Loucy (cell line): ENCODE measurements around the gene SPEF2.
A peak's percentile ranks its signal among the peaks of the same experiment; 100 is the strongest.

Experiments
- H2AFZ ChIP-seq: fragments of 200-600 bp; sonication (generic); 2 replicates; pipeline ENCODE4 v1.6.0; 2016; ENCODE audit warnings: antibody characterized with exemption, mild to moderate bottlenecking, low read length, moderate library complexity
- H3F3A ChIP-seq: fragments of 200-600 bp; 2 replicates; pipeline ENCODE4 v1.6.0; 2016; ENCODE audit warnings: antibody characterized with exemption, low read depth, mild to moderate bottlenecking
- H3K27me3 ChIP-seq: fragments of 200-600 bp; sonication (generic); 2 replicates; pipeline ENCODE4 v1.6.1; 2014; ENCODE audit warnings: low read length, mild to moderate bottlenecking; ENCODE audit not compliant: insufficient read depth, poor library complexity, severe bottlenecking
- H3K36me3 ChIP-seq: fragments of 200-600 bp; sonication (generic); 2 replicates; pipeline ENCODE4 v1.6.1; 2016; ENCODE audit warnings: low read length; ENCODE audit not compliant: insufficient read depth
- H3K4me1 ChIP-seq: fragments of 200-600 bp; sonication (generic); 2 replicates; pipeline ENCODE4 v1.5.1; 2014; ENCODE audit warnings: low read length, mild to moderate bottlenecking; ENCODE audit not compliant: insufficient read depth, poor library complexity, severe bottlenecking
- H3K4me2 ChIP-seq: fragments of 200-600 bp; sonication (generic); 2 replicates; pipeline ENCODE4 v1.6.0; 2014; ENCODE audit warnings: antibody characterized with exemption, low read length, low read depth, mild to moderate bottlenecking; ENCODE audit not compliant: poor library complexity, severe bottlenecking
- H3K4me3 ChIP-seq: fragments of 200-600 bp; sonication (generic); 2 replicates; pipeline ENCODE4 v1.5.1; 2014; ENCODE audit warnings: low read length, mild to moderate bottlenecking, mixed read lengths; ENCODE audit not compliant: poor library complexity, severe bottlenecking
- H3K79me2 ChIP-seq: fragments of 200-600 bp; sonication (generic); 2 replicates; pipeline ENCODE4 v1.6.1; 2014; ENCODE audit warnings: low read length; ENCODE audit not compliant: insufficient read depth
- H3K9ac ChIP-seq: fragments of 200-600 bp; sonication (generic); 2 replicates; pipeline ENCODE4 v1.6.0; 2014; ENCODE audit warnings: mild to moderate bottlenecking, low read depth, low read length, moderate library complexity; ENCODE audit not compliant: poor library complexity, severe bottlenecking
- H3K9me2 ChIP-seq: fragments of 200-600 bp; sonication (generic); replicated peaks from 2 replicates; pipeline ENCODE4 v1.6.1; 2016; ENCODE audit warnings: low read depth, low read length, mixed read lengths
- H3K9me3 ChIP-seq: fragments of 200-600 bp; sonication (generic); 2 replicates; pipeline ENCODE4 v1.6.1; 2014; ENCODE audit warnings: mild to moderate bottlenecking, antibody characterized with exemption, low read length, low read depth; ENCODE audit not compliant: insufficient read depth
- H4K20me1 ChIP-seq: fragments of 200-600 bp; sonication (generic); 2 replicates; pipeline ENCODE4 v1.6.0; 2014; ENCODE audit warnings: antibody characterized with exemption, low read length, mild to moderate bottlenecking; ENCODE audit not compliant: insufficient read depth, poor library complexity, severe bottlenecking
- CTCF ChIP-seq: fragments of 200-600 bp; sonication (generic); conservative IDR thresholded peaks from 2 replicates; pipeline ENCODE4 v1.5.1; 2014; ENCODE audit warnings: mild to moderate bottlenecking, antibody characterized with exemption, low read length
- EZH2phosphoT487 ChIP-seq: fragments of 200-600 bp; IDR thresholded peaks from 2 replicates; pipeline ENCODE4 v1.6.1; 2018; ENCODE audit warnings: antibody characterized with exemption, mild to moderate bottlenecking, moderate library complexity, borderline replicate concordance

SPEF2 gene

GRCh38 chr5:35781181-35781790, 163.6 kb downstream of the SPEF2 start:
- Histone ChIP-seq H3K4me1 (peaks cover 14% of the 10 kb centered on the region), H4K20me1 (no peaks in the 10 kb centered on the region), H3K9ac (no peak overlapping the region), H3K79me2 (no peaks in the 10 kb centered on the region), H3K9me3 (no peaks in the 10 kb centered on the region), H2AFZ (peak overlapping the region; percentile 64), H3K9me2 (no peaks in the 10 kb centered on the region), H3K4me2 (peak overlapping the region; percentile 18), H3K27me3 (no peaks in the 10 kb centered on the region), H3K4me3 (no peak overlapping the region), H3F3A (no peaks in the 10 kb centered on the region), H3K36me3 (no peaks in the 10 kb centered on the region)
- TF ChIP-seq EZH2phosphoT487 (no peak), CTCF (no peak)

DNA sequence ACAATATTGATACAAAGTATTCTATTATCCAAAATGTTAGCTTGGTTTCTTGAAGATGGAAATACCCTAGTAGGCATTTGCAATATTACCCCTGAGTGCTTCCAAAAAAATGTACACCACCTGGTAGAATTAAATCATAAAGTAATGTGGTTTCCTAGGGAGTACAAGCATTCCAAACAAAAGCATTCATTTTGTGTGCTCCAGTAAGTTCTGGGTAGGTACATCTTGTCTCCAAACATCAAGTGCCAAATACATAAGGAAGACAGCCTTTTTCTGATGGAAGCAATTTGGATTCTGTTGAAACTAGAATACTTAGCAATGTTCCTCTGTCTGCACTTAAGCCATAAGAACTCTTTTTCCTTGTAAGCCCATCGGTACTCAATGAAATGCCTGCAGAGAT, 165.9 kb downstream of the SPEF2 start:
- Histone ChIP-seq H3K36me3 (no peaks in the 10 kb centered on the region), H3K27me3 (no peaks in the 10 kb centered on the region), H4K20me1 (no peaks in the 10 kb centered on the region), H3K79me2 (no peaks in the 10 kb centered on the region), H3K4me1 (peaks cover 14% of the 10 kb centered on the region), H3K4me2 (no peak overlapping the region), H3K4me3 (no peak overlapping the region), H3K9ac (no peak overlapping the region), H2AFZ (no peak overlapping the region), H3K9me3 (no peaks in the 10 kb centered on the region), H3F3A (no peaks in the 10 kb centered on the region), H3K9me2 (no peaks in the 10 kb centered on the region)
- TF ChIP-seq CTCF (no peak), EZH2phosphoT487 (no peak)

GRCh38 chr5:35785601-35786085, 168.0 kb downstream of the SPEF2 start:
- H3K9me3 ChIP-seq = no peaks in the 10 kb centered on the region
- H2AFZ ChIP-seq = no peak overlapping the region
- no peaks in the 10 kb centered on the region for H3K36me3 ChIP-seq
- H3K9ac ChIP-seq = no peak overlapping the region
- TF ChIP-seq CTCF (no peak), EZH2phosphoT487 (no peak)
- H3K4me2 ChIP-seq = no peak overlapping the region
- H3K4me1 ChIP-seq = peaks cover 9% of the 10 kb centered on the region
- H3K9me2 ChIP-seq = no peaks in the 10 kb centered on the region
- H3K79me2 ChIP-seq = no peaks in the 10 kb centered on the region
- no peak overlapping the region for H3K4me3 ChIP-seq
- H3F3A ChIP-seq = no peaks in the 10 kb centered on the region
- H3K27me3 ChIP-seq = no peaks in the 10 kb centered on the region
- H4K20me1 ChIP-seq = no peaks in the 10 kb centered on the region
